ENCODE results near the gene SNTG2. TPM values are rescaled to one million over a fixed set of nuclear protein-coding genes. Genes with fewer than 3 reads are reported as not detected.
A peak's percentile ranks its signal among the peaks of the same experiment; 100 is the strongest.

SNTG2 gene
- total RNA-seq, 1 donor = 0.09 TPM

- DNase-seq (ENCODE audit: low read depth) = no peak
- TF ChIP-seq CTCF (IDR thresholded peaks at IDR 0.05; ENCODE audit: insufficient read depth, low read length) = no peak
Observed at GRCh38 chr2:943461-943797, 7.2 kb upstream of the SNTG2 start.

GRCh38 chr2:943821-944220 lies 6.8 kb upstream of the SNTG2 start:
- no peak for DNase-seq (ENCODE audit: low read depth)
- H3K4me3 ChIP-seq (ENCODE audit: low read depth, low read length) = no peak overlapping the region
- no peak for TF ChIP-seq CTCF (IDR thresholded peaks at IDR 0.05; ENCODE audit: insufficient read depth, low read length)

More at GRCh38 chr2:943461-943797, 7.2 kb upstream of the SNTG2 start:
- H3K4me3 ChIP-seq (ENCODE audit: low read depth, low read length) = no peak overlapping the region

GRCh38 chr2:944693-945092 lies 6.0 kb upstream of the SNTG2 start:
- DNase-seq (ENCODE audit: low read depth) = no peak
- TF ChIP-seq CTCF (IDR thresholded peaks at IDR 0.05; ENCODE audit: insufficient read depth, low read length) = no peak
- H3K4me3 ChIP-seq (ENCODE audit: low read depth, low read length) = no peak overlapping the region

GRCh38 chr2:945104-945503 lies 5.5 kb upstream of the SNTG2 start:
- TF ChIP-seq CTCF (IDR thresholded peaks at IDR 0.05; ENCODE audit: insufficient read depth, low read length) = no peak
- H3K4me3 ChIP-seq (ENCODE audit: low read depth, low read length) = no peak overlapping the region
- no peak for DNase-seq (ENCODE audit: low read depth)

GRCh38 chr2:946073-946948 lies 4.3 kb upstream of the SNTG2 start:
- TF ChIP-seq CTCF (IDR thresholded peaks at IDR 0.05; ENCODE audit: insufficient read depth, low read length) = no peak
- DNase-seq (ENCODE audit: low read depth) = no peak
- H3K4me3 ChIP-seq (ENCODE audit: low read depth, low read length) = no peak overlapping the region

GRCh38 chr2:949384-950079 lies 1.1 kb upstream of the SNTG2 start:
- no peak for TF ChIP-seq CTCF (IDR thresholded peaks at IDR 0.05; ENCODE audit: insufficient read depth, low read length)
- H3K4me3 ChIP-seq (ENCODE audit: low read depth, low read length) = peak overlapping the region; percentile 28
- no peak for DNase-seq (ENCODE audit: low read depth)
